ENCODE measurements around the gene SLC35G6. TPM values are rescaled to one million over a fixed set of nuclear protein-coding genes. Genes with fewer than 3 reads are reported as not detected.
"Not testable (repeated sequence)": the region's sequence is repeated elsewhere in the genome, so short reads cannot be mapped to it uniquely, and the experiment has no call there.

Gene SLC35G6
- total RNA-seq = not detected in 2 replicates

DNA sequence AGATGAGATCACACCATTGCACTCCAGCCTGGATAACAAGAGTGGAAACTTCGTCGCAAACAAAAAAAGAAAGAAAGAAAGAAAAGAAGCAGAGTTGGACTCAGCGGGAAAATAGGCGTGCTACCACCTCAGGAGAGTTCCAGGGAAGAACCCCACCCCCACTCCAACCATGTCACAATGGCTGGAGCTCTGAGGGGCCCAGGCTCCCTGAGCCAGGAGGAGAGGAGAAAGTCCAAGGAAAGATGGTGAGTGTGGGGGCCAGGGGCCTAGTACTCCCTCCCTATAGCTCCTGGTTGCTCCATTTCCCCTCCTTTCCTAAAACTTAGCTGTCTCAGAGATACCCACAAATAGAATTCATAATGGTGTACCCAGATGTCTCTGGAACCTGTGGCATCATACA lies at the start of gene SLC35G6:
Gene SLC35G6, plus strand, starts transcription at position 172 of the 400 bp plus-strand sequence. Its CDS starts 71 bp downstream, at position 243.
- DNase-seq (ENCODE audit: insufficient read length, low spot score, missing footprints); H2AFZ ChIP-seq (ENCODE audit: low read length); H3K4me3 ChIP-seq (ENCODE audit: insufficient read depth, low read length); H3K27me3 ChIP-seq (ENCODE audit: insufficient read depth, low read length); H3K9me3 ChIP-seq (ENCODE audit: low read depth, low read length); H3K36me3 ChIP-seq (ENCODE audit: insufficient read depth, low read length): not testable (repeated sequence)
- Histone ChIP-seq H3K4me2 (ENCODE audit: insufficient read depth, low read length) (peak within 1 kb of the TSS; percentile 96), H4K20me1 (ENCODE audit: insufficient read depth, low read length) (peaks cover 32% of the 10 kb centered on the region), H3K4me1 (ENCODE audit: insufficient read depth, low read length) (peaks cover 40% of the 10 kb centered on the region), H3K27ac (ENCODE audit: low read depth, low read length) (peak within 1 kb of the TSS; percentile 100), H3K79me2 (ENCODE audit: insufficient read depth, low read length) (peaks cover 56% of the 10 kb centered on the region)

GRCh38 chr17:7432296-7432695 lies 49.0 kb upstream of the SLC35G6 start:
- no peaks in the 10 kb centered on the region for H3K36me3 ChIP-seq (ENCODE audit: insufficient read depth, low read length)

GRCh38 chr17:7435676-7436555 lies 45.3 kb upstream of the SLC35G6 start:
- H2AFZ ChIP-seq (ENCODE audit: low read length) = peak overlapping the region; percentile 73
- DNase-seq (ENCODE audit: insufficient read length, low spot score, missing footprints) = peak; percentile 94
- no peak for TF ChIP-seq CTCF (IDR thresholded peaks at IDR 0.05; ENCODE audit: extremely low read depth, low read depth, low read length)
- H3K4me2 ChIP-seq (ENCODE audit: insufficient read depth, low read length) = peak overlapping the region; percentile 85
- H3K9me3 ChIP-seq (ENCODE audit: low read depth, low read length) = no peaks in the 10 kb centered on the region
- peaks cover 39% of the 10 kb centered on the region for H3K27me3 ChIP-seq (ENCODE audit: insufficient read depth, low read length)
- H3K4me1 ChIP-seq (ENCODE audit: insufficient read depth, low read length) = peaks cover 23% of the 10 kb centered on the region
- H3K79me2 ChIP-seq (ENCODE audit: insufficient read depth, low read length) = no peaks in the 10 kb centered on the region
- peak overlapping the region; percentile 68 for H3K4me3 ChIP-seq (ENCODE audit: insufficient read depth, low read length)
- no peak overlapping the region for H3K27ac ChIP-seq (ENCODE audit: low read depth, low read length)
- no peaks in the 10 kb centered on the region for H4K20me1 ChIP-seq (ENCODE audit: insufficient read depth, low read length)
- H3K36me3 ChIP-seq (ENCODE audit: insufficient read depth, low read length) = no peaks in the 10 kb centered on the region

More at GRCh38 chr17:7432296-7432695, 49.0 kb upstream of the SLC35G6 start:
- TF ChIP-seq CTCF (IDR thresholded peaks at IDR 0.05; ENCODE audit: extremely low read depth, low read depth, low read length) = no peak
- Histone ChIP-seq H3K4me1 (ENCODE audit: insufficient read depth, low read length) (peaks cover 12% of the 10 kb centered on the region), H3K27ac (ENCODE audit: low read depth, low read length) (no peak overlapping the region), H4K20me1 (ENCODE audit: insufficient read depth, low read length) (no peaks in the 10 kb centered on the region), H2AFZ (ENCODE audit: low read length) (no peak overlapping the region), H3K4me3 (ENCODE audit: insufficient read depth, low read length) (no peak overlapping the region), H3K4me2 (ENCODE audit: insufficient read depth, low read length) (no peak overlapping the region), H3K79me2 (ENCODE audit: insufficient read depth, low read length) (no peaks in the 10 kb centered on the region), H3K27me3 (ENCODE audit: insufficient read depth, low read length) (peaks cover 4% of the 10 kb centered on the region), H3K9me3 (ENCODE audit: low read depth, low read length) (no peaks in the 10 kb centered on the region)
- DNase-seq (ENCODE audit: insufficient read length, low spot score, missing footprints) = no peak

- H2AFZ ChIP-seq (ENCODE audit: low read length) = peak overlapping the region; percentile 73
Measured at GRCh38 chr17:7436556-7437368, 44.5 kb upstream of the SLC35G6 start.

More at GRCh38 chr17:7436556-7437368, 44.5 kb upstream of the SLC35G6 start:
- peak; percentile 98 for DNase-seq (ENCODE audit: insufficient read length, low spot score, missing footprints)
- Histone ChIP-seq H3K27me3 (ENCODE audit: insufficient read depth, low read length) (peaks cover 40% of the 10 kb centered on the region), H3K79me2 (ENCODE audit: insufficient read depth, low read length) (no peaks in the 10 kb centered on the region), H3K4me1 (ENCODE audit: insufficient read depth, low read length) (peaks cover 26% of the 10 kb centered on the region), H4K20me1 (ENCODE audit: insufficient read depth, low read length) (no peaks in the 10 kb centered on the region), H3K4me2 (ENCODE audit: insufficient read depth, low read length) (peak overlapping the region; percentile 85), H3K27ac (ENCODE audit: low read depth, low read length) (no peak overlapping the region), H3K4me3 (ENCODE audit: insufficient read depth, low read length) (peak overlapping the region; percentile 58), H3K36me3 (ENCODE audit: insufficient read depth, low read length) (no peaks in the 10 kb centered on the region), H3K9me3 (ENCODE audit: low read depth, low read length) (no peaks in the 10 kb centered on the region)
- TF ChIP-seq CTCF (IDR thresholded peaks at IDR 0.05; ENCODE audit: extremely low read depth, low read depth, low read length) = peak; percentile 60

All from osteoblast (primary cell).